Endothelial cell of umbilical vein (primary cell): Measurements from ENCODE around the gene PTPRT. TPM values are rescaled to one million over a fixed set of nuclear protein-coding genes. Genes with fewer than 3 reads are reported as not detected.

Experiments used
- BruUV-seq: library from RNA; stranded (reverse); fragments of 400-500 nt; replicated peaks from 2 replicates; lab custom pipeline; 2021; lab: Mats Ljungman, UMichigan
- CTCF ChIA-PET: fragments of 300-600, 350-600 bp; sonication (Branson Sonifier 250); formaldehyde crosslinking; loops from one replicate; lab custom pipeline; 2021; ENCODE audit warnings: antibody characterized with exemption, inconsistent platforms; lab: Charles Lee
- POLR2A ChIA-PET: fragments of 300-600, 350-600 bp; sonication (Branson Sonifier 250); formaldehyde crosslinking; loops from one replicate; lab custom pipeline; 2021; ENCODE audit warnings: antibody characterized with exemption, inconsistent platforms; lab: Charles Lee
- DNase-seq: peaks from one replicate; pipeline ENCODE4 v3.0.0-alpha.2; 2011; ENCODE audit warnings: low read depth, low spot score
- FAIRE-seq: peaks from 2 replicates; lab custom pipeline; 2011; peaks lifted over from hg19 to GRCh38; lab: Jason Lieb, UNC
- H2AFZ ChIP-seq: 2 replicates; pipeline ENCODE4 v1.6.0; 2012; ENCODE audit warnings: low read depth, low read length, control low read depth, inconsistent platforms
- H3K27ac ChIP-seq: 2 replicates; pipeline ENCODE4 v1.5.1; 2011; ENCODE audit warnings: low read depth, mild to moderate bottlenecking, control low read depth, low read length, moderate library complexity; ENCODE audit not compliant: insufficient read depth
- H3K27me3 ChIP-seq, 2 experiments: 2 replicates each; pipeline versions ENCODE4 v1.6.0 to v1.6.1; 2011; ENCODE audit warnings: low read length in 2 of 2, mixed read lengths in 1 of 2; ENCODE audit not compliant: control insufficient read depth in 2 of 2, insufficient read depth in 2 of 2
- H3K36me3 ChIP-seq, 2 experiments: 2 replicates in 1 of 2; 3 replicates in 1 of 2; pipeline ENCODE4 v1.5.1; 2011; ENCODE audit warnings: low read length in 2 of 2, mild to moderate bottlenecking in 1 of 2, moderate library complexity in 1 of 2; ENCODE audit not compliant: control insufficient read depth in 2 of 2, insufficient read depth in 2 of 2; ENCODE audit errors: extremely low read depth in 1 of 2
- H3K4me1 ChIP-seq: 3 replicates; pipeline ENCODE4 v1.5.1; 2011; ENCODE audit warnings: mild to moderate bottlenecking, low read length; ENCODE audit not compliant: control insufficient read depth, insufficient read depth; ENCODE audit errors: extremely low read depth
- H3K4me2 ChIP-seq: 2 replicates; pipeline ENCODE4 v1.6.1; 2011; ENCODE audit warnings: low read length, control low read depth, mixed read lengths; ENCODE audit not compliant: insufficient read depth
- H3K4me3 ChIP-seq, 3 experiments: fragments of 200-600 bp in 1 of 3; sonication (generic), shearing (Covaris generic) in 1 of 3; replicated peaks in 1 of 3; 2 replicates each; pipeline ENCODE4 v1.5.1; 2011 to 2016; ENCODE audit warnings: control low read depth in 3 of 3, low read length in 3 of 3, mild to moderate bottlenecking in 2 of 3, inconsistent platforms in 1 of 3, low read depth in 1 of 3, moderate library complexity in 1 of 3; ENCODE audit not compliant: insufficient read depth in 1 of 3
- H3K79me2 ChIP-seq: 2 replicates; pipeline ENCODE4 v1.6.0; 2012; ENCODE audit warnings: low read length, inconsistent platforms; ENCODE audit not compliant: control insufficient read depth, insufficient read depth
- H3K9ac ChIP-seq: replicated peaks from 2 replicates; pipeline ENCODE3; 2011; ENCODE audit warnings: low read length, control low read depth; ENCODE audit not compliant: insufficient read depth; ENCODE audit errors: extremely low read depth
- H3K9me1 ChIP-seq: replicated peaks from 3 replicates; pipeline ENCODE4 v1.6.0; 2011; ENCODE audit warnings: mild to moderate bottlenecking, low read length; ENCODE audit not compliant: control insufficient read depth, insufficient read depth; ENCODE audit errors: extremely low read depth
- H3K9me3 ChIP-seq: replicated peaks from 2 replicates; pipeline ENCODE4 v1.5.1; 2012; ENCODE audit warnings: low read length, inconsistent platforms; ENCODE audit not compliant: control insufficient read depth, insufficient read depth
- H4K20me1 ChIP-seq: replicated peaks from 2 replicates; pipeline ENCODE3; 2011; ENCODE audit warnings: mild to moderate bottlenecking, low read length; ENCODE audit not compliant: control insufficient read depth, insufficient read depth; ENCODE audit errors: extremely low read depth
- CTCF ChIP-seq, 2 donors: IDR thresholded peaks; 1 replicate in 1 of 2; 2 replicates in 1 of 2; pipeline ENCODE4 v1.5.1; 2011; ENCODE audit warnings: low read length in 2 of 2, mild to moderate bottlenecking in 2 of 2, moderate library complexity in 2 of 2, control low read depth in 1 of 2, inconsistent platforms in 1 of 2, low read depth in 1 of 2; ENCODE audit not compliant: insufficient read depth in 1 of 2; ENCODE audit errors: extremely low read depth in 1 of 2
- EZH2 ChIP-seq: IDR thresholded peaks from 2 replicates; pipeline ENCODE4 v1.6.1; 2012; ENCODE audit warnings: borderline replicate concordance, low read depth, mild to moderate bottlenecking, moderate library complexity, low read length, inconsistent platforms; ENCODE audit not compliant: severe bottlenecking
- FOS ChIP-seq: IDR thresholded peaks from 2 replicates; pipeline ENCODE4 v1.6.1; 2011; ENCODE audit warnings: mild to moderate bottlenecking, low read length, moderate library complexity, borderline replicate concordance; ENCODE audit not compliant: insufficient read depth
- GATA2 ChIP-seq: IDR thresholded peaks from 2 replicates; pipeline ENCODE4 v1.7.0; 2011; ENCODE audit warnings: low read depth, mild to moderate bottlenecking, moderate library complexity, mixed read lengths, low read length; ENCODE audit not compliant: insufficient read length, insufficient read depth
- JUN ChIP-seq: IDR thresholded peaks from 2 replicates; pipeline ENCODE4 v1.6.1; 2011; ENCODE audit warnings: borderline replicate concordance, low read depth; ENCODE audit not compliant: insufficient read length, insufficient read depth
- MAX ChIP-seq: IDR thresholded peaks from 2 replicates; pipeline ENCODE4 v1.6.1; 2011; ENCODE audit not compliant: insufficient read depth, insufficient read length
- MYC ChIP-seq: IDR thresholded peaks from one replicate; pipeline ENCODE4 v1.6.1; 2011; ENCODE audit warnings: mild to moderate bottlenecking, low read depth, low read length
- POLR2A ChIP-seq: IDR thresholded peaks from 2 replicates; pipeline ENCODE4 v1.6.1; 2012; ENCODE audit warnings: low read depth, mild to moderate bottlenecking, control low read depth, low read length
- POLR2AphosphoS5 ChIP-seq: IDR thresholded peaks from 2 replicates; pipeline ENCODE4 v1.6.1; 2012; ENCODE audit warnings: low read depth, mild to moderate bottlenecking, control low read depth, low read length, moderate library complexity; ENCODE audit not compliant: insufficient read depth
- dilution Hi-C: fragments of 300-500 bp; cut with MboI; formaldehyde crosslinking; loops from one replicate; pipeline ENCODE4 v1.15.0; 2019; ENCODE audit warnings: low sequenced_read_pairs; ENCODE audit not compliant: extremely low pct_ligation_motif_present
- intact Hi-C: fragments of 100-400 bp; cut with micrococcal nuclease; formaldehyde crosslinking; loops from one replicate; pipeline ENCODE4 v1.10.0; 2022
- polyA plus RNA-seq, 4 experiments: library from polyadenylated mRNA; depleted of rRNA in 3 of 4; stranded (reverse) in 3 of 4; unstranded in 1 of 4; fragments of >200 nt; gene quantifications; 2 replicates each; pipeline versions ENCODE4 v1.2.1 to v1.2.3, GENCODE V29; 2011 to 2012; ENCODE audit warnings: missing spikeins in 1 of 4
- total RNA-seq: library from RNA; stranded (reverse); gene quantifications from 2 replicates; pipeline ENCODE4 v1.2.3, GENCODE V29; 2021

Gene PTPRT
- total and polyA plus RNA-seq, 2 donors (not counting 3 experiments of a cell fraction or from before 2014, with no cell fraction given) = not detected

GRCh38 chr20:42027746-42028268 is 1161.9 kb downstream of the PTPRT start:
- POLR2A ChIA-PET = no interaction called here
- intact Hi-C loops (no loop called here), dilution Hi-C loops (no loop called here)
- H3K4me1 ChIP-seq = no peaks in the 10 kb centered on the region
- no peaks in the 10 kb centered on the region for H3K27me3 ChIP-seq
- no peak overlapping the region for H2AFZ ChIP-seq
- TF ChIP-seq JUN (no peak), POLR2AphosphoS5 (no peak), EZH2 (no peak), FOS (no peak), GATA2 (no peak), POLR2A (no peak), MAX (no peak), CTCF (IDR thresholded peaks at IDR 0.05; ENCODE audit: extremely low read depth in 1 of 2, insufficient read depth in 1 of 2, low read depth in 1 of 2, low read length in 2 of 2) (no peak), MYC (no peak)
- no peaks in the 10 kb centered on the region for H3K36me3 ChIP-seq
- no peaks in the 10 kb centered on the region for H3K9me1 ChIP-seq
- H4K20me1 ChIP-seq = no peaks in the 10 kb centered on the region
- no peak overlapping the region for H3K9ac ChIP-seq
- H3K9me3 ChIP-seq = no peaks in the 10 kb centered on the region
- H3K4me2 ChIP-seq = no peak overlapping the region
- DNase-seq (no peak), FAIRE-seq (no peak)
- CTCF ChIA-PET = no interaction called here
- no peak overlapping the region for H3K4me3 ChIP-seq
- no TSS peak for BruUV-seq
- no peaks in the 10 kb centered on the region for H3K79me2 ChIP-seq
- H3K27ac ChIP-seq = no peak overlapping the region
